ENCODE measurements around the gene AUNIP.

AUNIP gene

DNA sequence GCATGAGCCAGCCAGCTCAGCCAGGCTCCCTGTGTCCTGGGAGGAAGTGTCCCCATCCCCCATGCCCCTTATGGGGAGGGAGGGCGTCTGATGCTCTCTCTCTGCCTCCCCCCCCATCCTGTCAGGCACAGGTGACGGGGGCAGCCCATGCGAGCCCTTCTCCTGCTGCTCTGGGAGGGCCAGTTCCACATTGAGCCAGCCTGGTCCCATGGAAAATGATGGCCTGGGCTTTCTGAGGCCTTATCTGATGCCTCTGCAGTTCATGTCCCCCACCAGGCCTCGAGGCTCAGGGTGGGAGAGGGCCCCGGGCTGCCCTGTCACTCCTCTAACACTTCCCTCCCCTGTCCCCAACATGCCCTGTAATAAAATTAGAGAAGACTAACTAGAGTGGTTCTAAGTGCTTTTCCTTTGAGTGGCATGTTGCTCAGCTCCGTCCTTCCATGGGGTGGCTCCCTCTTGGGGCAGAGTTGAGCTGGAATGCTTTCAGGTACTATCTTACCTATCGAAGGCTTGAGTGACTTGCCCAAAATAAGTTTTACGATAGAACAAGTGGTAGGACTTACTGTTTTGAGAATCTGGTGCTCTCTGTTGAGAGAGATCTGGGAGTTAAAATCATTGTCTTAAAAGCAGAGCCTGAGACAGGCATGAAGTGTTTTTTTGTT, 41.3 kb downstream of the AUNIP start:
- no peak overlapping the region for H3K9ac ChIP-seq
- H3K36me3 ChIP-seq (ENCODE audit: control insufficient read depth, insufficient read depth, low read length) = no peaks in the 10 kb centered on the region
- TF ChIP-seq, protein P1, sequence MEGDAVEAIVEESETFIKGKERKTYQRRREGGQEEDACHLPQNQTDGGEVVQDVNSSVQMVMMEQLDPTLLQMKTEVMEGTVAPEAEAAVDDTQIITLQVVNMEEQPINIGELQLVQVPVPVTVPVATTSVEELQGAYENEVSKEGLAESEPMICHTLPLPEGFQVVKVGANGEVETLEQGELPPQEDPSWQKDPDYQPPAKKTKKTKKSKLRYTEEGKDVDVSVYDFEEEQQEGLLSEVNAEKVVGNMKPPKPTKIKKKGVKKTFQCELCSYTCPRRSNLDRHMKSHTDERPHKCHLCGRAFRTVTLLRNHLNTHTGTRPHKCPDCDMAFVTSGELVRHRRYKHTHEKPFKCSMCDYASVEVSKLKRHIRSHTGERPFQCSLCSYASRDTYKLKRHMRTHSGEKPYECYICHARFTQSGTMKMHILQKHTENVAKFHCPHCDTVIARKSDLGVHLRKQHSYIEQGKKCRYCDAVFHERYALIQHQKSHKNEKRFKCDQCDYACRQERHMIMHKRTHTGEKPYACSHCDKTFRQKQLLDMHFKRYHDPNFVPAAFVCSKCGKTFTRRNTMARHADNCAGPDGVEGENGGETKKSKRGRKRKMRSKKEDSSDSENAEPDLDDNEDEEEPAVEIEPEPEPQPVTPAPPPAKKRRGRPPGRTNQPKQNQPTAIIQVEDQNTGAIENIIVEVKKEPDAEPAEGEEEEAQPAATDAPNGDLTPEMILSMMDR (IDR thresholded peaks at IDR 0.05) = no peak
- peak overlapping the region; percentile 98 for H3K4me2 ChIP-seq (ENCODE audit: low read length)
- H3K4me1 ChIP-seq = peaks cover 8% of the 10 kb centered on the region
- no peaks in the 10 kb centered on the region for H3K27me3 ChIP-seq (ENCODE audit: control insufficient read depth, insufficient read depth, low read length)
- no peaks in the 10 kb centered on the region for H3K9me3 ChIP-seq (ENCODE audit: control insufficient read depth, low read length)
- peaks cover 4% of the 10 kb centered on the region for H3K79me2 ChIP-seq
- H3K27ac ChIP-seq = peak overlapping the region; percentile 88
- H3K4me3 ChIP-seq (ENCODE audit: low read depth, low read length) = no peak overlapping the region
- no peak overlapping the region for H2AFZ ChIP-seq

DNA sequence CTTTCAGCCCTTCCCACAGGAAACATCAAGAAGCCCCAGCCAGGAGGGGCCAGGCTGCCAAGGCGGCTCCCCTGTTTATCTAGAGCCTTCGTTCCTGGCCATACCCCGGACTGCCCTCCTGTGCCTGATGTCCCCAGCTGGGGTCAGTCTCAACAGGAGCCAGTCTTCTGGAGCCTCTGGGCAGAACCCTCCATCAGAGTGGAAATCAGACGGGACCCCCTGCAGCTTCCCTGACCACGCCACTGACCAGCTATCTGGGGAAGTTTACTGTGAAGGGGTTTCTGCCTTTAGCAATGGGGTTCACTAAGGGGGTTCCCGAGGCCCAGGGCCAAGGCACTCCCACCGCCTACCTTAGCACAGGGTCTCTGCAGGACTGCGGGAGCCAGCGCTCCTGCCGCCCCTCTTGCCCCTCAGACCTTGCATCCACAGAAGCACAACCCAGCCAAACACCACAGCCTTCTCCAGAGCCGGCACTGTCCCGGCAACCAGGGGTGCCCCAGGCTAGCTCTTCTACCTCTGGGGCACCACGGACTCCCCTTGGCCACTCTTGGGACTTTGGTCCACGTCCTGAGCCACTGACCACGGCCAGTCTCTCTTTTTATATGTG, 43.0 kb downstream of the AUNIP start:
- H3K27me3 ChIP-seq (ENCODE audit: control insufficient read depth, insufficient read depth, low read length) = no peaks in the 10 kb centered on the region
- no peak overlapping the region for H3K4me3 ChIP-seq (ENCODE audit: low read depth, low read length)
- peaks cover 2% of the 10 kb centered on the region for H3K79me2 ChIP-seq
- no peak overlapping the region for H3K27ac ChIP-seq
- no peaks in the 10 kb centered on the region for H3K36me3 ChIP-seq (ENCODE audit: control insufficient read depth, insufficient read depth, low read length)
- no peaks in the 10 kb centered on the region for H3K9me3 ChIP-seq (ENCODE audit: control insufficient read depth, low read length)
- no peak overlapping the region for H3K4me2 ChIP-seq (ENCODE audit: low read length)
- TF ChIP-seq, protein P1 (IDR thresholded peaks at IDR 0.05) = no peak
- H3K4me1 ChIP-seq = peaks cover 3% of the 10 kb centered on the region
- no peak overlapping the region for H3K9ac ChIP-seq
- no peak overlapping the region for H2AFZ ChIP-seq

DNA sequence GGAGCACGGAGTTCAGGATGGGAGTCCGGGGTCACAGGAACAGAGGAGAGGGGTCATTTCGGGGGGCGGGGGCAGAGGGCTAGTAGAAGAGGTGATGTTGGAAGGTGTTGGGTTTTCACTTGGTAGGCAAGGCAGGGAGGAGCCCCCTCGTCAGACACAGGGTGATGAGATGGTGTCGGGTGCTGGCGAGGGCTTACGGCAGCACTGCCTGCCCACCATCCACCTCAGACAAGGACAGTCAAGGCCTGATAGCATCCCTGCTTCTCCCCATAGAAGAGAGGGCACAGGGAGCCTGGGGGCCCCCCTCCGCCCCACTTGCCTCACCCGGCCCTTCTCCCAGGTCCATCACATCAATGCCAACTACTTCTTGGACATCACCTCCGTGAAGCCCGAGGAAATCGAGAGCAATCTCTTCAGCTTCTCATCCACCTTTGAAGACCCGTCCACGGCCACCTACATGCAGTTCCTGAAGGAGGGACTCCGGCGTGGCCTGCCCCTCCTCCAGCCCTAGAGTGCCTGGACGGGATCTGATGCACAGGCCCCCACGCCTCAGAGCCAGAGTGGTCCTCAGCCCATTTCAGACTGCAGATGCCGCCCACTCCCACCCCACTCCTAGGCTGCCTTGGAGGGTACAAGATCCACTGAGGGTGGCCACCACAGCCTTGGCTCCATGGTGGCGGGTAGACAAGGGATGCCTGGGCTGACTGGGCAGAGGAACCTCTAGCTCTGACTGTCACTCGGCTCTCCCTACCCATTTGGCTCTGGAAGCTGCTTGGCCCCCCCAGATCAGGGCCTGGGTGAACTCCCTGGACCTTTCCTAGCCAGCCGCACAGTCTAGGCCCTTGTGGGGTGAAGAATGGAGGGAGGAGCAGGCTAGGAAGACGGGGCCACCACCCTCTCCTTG, 43.8 kb downstream of the AUNIP start:
- H3K4me1 ChIP-seq = no peaks in the 10 kb centered on the region
- no peaks in the 10 kb centered on the region for H3K27me3 ChIP-seq (ENCODE audit: control insufficient read depth, insufficient read depth, low read length)
- H3K9me3 ChIP-seq (ENCODE audit: control insufficient read depth, low read length) = no peaks in the 10 kb centered on the region
- no peak overlapping the region for H3K4me2 ChIP-seq (ENCODE audit: low read length)
- no peak overlapping the region for H3K4me3 ChIP-seq (ENCODE audit: low read depth, low read length)
- H2AFZ ChIP-seq = no peak overlapping the region
- no peaks in the 10 kb centered on the region for H3K36me3 ChIP-seq (ENCODE audit: control insufficient read depth, insufficient read depth, low read length)
- H3K9ac ChIP-seq = no peak overlapping the region
- TF ChIP-seq, protein P1 (IDR thresholded peaks at IDR 0.05) = no peak
- H3K27ac ChIP-seq = no peak overlapping the region
- H3K79me2 ChIP-seq = no peaks in the 10 kb centered on the region

DNA sequence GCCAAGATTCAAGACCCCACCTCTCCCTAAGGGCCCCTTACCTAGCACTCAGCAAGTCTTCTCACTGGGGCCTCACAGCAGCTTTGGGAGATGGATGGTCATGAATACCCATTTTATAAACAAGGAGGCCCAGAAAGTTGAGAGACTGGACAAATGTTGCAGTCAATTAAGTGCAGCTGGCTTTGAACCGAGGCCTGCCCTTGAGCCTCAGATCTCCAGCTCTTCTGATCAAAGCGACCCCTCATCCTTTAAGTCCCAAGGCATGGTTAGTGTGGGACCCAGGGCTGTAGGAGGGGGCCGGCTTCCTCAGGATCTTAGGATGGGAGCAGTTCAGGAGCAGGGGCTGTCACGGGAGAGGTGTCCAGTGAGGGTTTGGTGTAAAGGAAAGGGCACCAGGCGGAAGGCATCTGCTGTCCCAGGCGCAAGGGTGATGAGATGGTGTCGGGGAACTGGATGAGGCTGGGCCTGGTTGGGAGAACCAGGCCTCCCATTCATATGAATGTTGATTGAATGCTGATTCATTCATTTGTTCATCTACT, 44.6 kb downstream of the AUNIP start:
- Histone ChIP-seq H3K36me3 (ENCODE audit: control insufficient read depth, insufficient read depth, low read length) (no peaks in the 10 kb centered on the region), H3K4me1 (no peaks in the 10 kb centered on the region), H3K4me3 (ENCODE audit: low read depth, low read length) (no peak overlapping the region), H3K27me3 (ENCODE audit: control insufficient read depth, insufficient read depth, low read length) (no peaks in the 10 kb centered on the region), H3K4me2 (ENCODE audit: low read length) (no peak overlapping the region), H3K9me3 (ENCODE audit: control insufficient read depth, low read length) (no peaks in the 10 kb centered on the region), H3K9ac (no peak overlapping the region), H3K79me2 (no peaks in the 10 kb centered on the region), H3K27ac (no peak overlapping the region), H2AFZ (no peak overlapping the region)
- TF ChIP-seq, protein P1 (IDR thresholded peaks at IDR 0.05) = no peak

All from parathyroid adenoma (tissue), 2 donors.